CD14-positive monocyte (primary cell): ENCODE results near the gene TRIM47. TPM values are rescaled to one million over a fixed set of nuclear protein-coding genes. Genes with fewer than 3 reads are reported as not detected.

ENCODE experiments used
- DNase-seq, 3 donors: peaks; one replicate each; pipeline ENCODE4 v3.0.0-alpha.2; 2011 to 2022
- H2AFZ ChIP-seq: 2 replicates; pipeline ENCODE4 v1.6.0; 2012; ENCODE audit warnings: mild to moderate bottlenecking, low read depth, low read length, inconsistent platforms; ENCODE audit not compliant: insufficient read depth, poor library complexity, severe bottlenecking
- H3K27ac ChIP-seq, 2 donors: 1 replicate in 1 of 2; 2 replicates in 1 of 2; pipeline ENCODE4 v1.5.1; 2012 to 2013; ENCODE audit warnings: low read length in 2 of 2, control low read depth in 1 of 2, inconsistent platforms in 1 of 2, low read depth in 1 of 2, mild to moderate bottlenecking in 1 of 2
- H3K27me3 ChIP-seq, 2 donors: one replicate each; pipeline versions ENCODE4 v1.6.0 to v1.6.1; 2011 to 2013; ENCODE audit warnings: low read length in 2 of 2; ENCODE audit not compliant: control insufficient read depth in 2 of 2, insufficient read depth in 2 of 2
- H3K36me3 ChIP-seq, 2 donors: replicated peaks in 1 of 2; 1 replicate in 1 of 2; 2 replicates in 1 of 2; pipeline versions ENCODE4 v1.5.1 to v1.6.1; 2012 to 2013; ENCODE audit warnings: low read length in 2 of 2, control low read depth in 1 of 2, inconsistent platforms in 1 of 2, mild to moderate bottlenecking in 1 of 2; ENCODE audit not compliant: insufficient read depth in 2 of 2, control insufficient read depth in 1 of 2
- H3K4me1 ChIP-seq, 2 donors: 1 replicate in 1 of 2; 2 replicates in 1 of 2; pipeline versions ENCODE4 v1.5.1 to v1.6.1; 2012 to 2013; ENCODE audit warnings: low read length in 2 of 2, control low read depth in 1 of 2, inconsistent platforms in 1 of 2, mild to moderate bottlenecking in 1 of 2, moderate library complexity in 1 of 2; ENCODE audit not compliant: insufficient read depth in 2 of 2, control insufficient read depth in 1 of 2
- H3K4me2 ChIP-seq: replicated peaks from 2 replicates; pipeline ENCODE3; 2012; ENCODE audit warnings: low read length, moderate library complexity, mild to moderate bottlenecking; ENCODE audit not compliant: poor library complexity, severe bottlenecking; ENCODE audit errors: extremely low read depth
- H3K4me3 ChIP-seq, 3 experiments: fragments of 200-600 bp in 1 of 3; sonication (generic) in 1 of 3; replicated peaks in 1 of 3; 1 replicate in 2 of 3; 2 replicates in 1 of 3; pipeline ENCODE4 v1.5.1; 2011 to 2013; ENCODE audit warnings: low read length in 3 of 3, mild to moderate bottlenecking in 3 of 3, control low read depth in 2 of 3, low read depth in 2 of 3, inconsistent platforms in 1 of 3, moderate library complexity in 1 of 3
- H3K79me2 ChIP-seq: 2 replicates; pipeline ENCODE4 v1.6.0; 2012; ENCODE audit warnings: mild to moderate bottlenecking, control low read depth, inconsistent platforms, low read length, moderate library complexity; ENCODE audit not compliant: insufficient read depth
- H3K9ac ChIP-seq: 2 replicates; pipeline ENCODE4 v1.6.0; 2017; ENCODE audit warnings: low read length, mild to moderate bottlenecking; ENCODE audit not compliant: insufficient read depth, poor library complexity, severe bottlenecking
- H3K9me3 ChIP-seq, 2 donors: replicated peaks in 1 of 2; 1 replicate in 1 of 2; 2 replicates in 1 of 2; pipeline versions ENCODE4 v1.5.1 to v1.6.1; 2012 to 2013; ENCODE audit warnings: low read length in 2 of 2, control low read depth in 1 of 2; ENCODE audit not compliant: control insufficient read depth in 1 of 2, insufficient read depth in 1 of 2
- H4K20me1 ChIP-seq: 2 replicates; pipeline ENCODE4 v1.6.0; 2012; ENCODE audit warnings: mild to moderate bottlenecking, low read length, control low read depth, moderate library complexity; ENCODE audit not compliant: insufficient read depth
- H3K27ac Mint-ChIP-seq, 7 donors: one replicate each; pipeline ENCODE4 v1.8.0; 2020; ENCODE audit warnings: mild to moderate bottlenecking in 7 of 7, mixed read lengths in 7 of 7, moderate library complexity in 6 of 7, inconsistent platforms in 2 of 7
- H3K27me3 Mint-ChIP-seq, 3 donors: one replicate each; pipeline ENCODE4 v1.8.0; 2021 to 2022; ENCODE audit warnings: low read depth in 3 of 3, mild to moderate bottlenecking in 3 of 3, mixed read lengths in 3 of 3, moderate library complexity in 3 of 3, inconsistent platforms in 1 of 3
- H3K36me3 Mint-ChIP-seq, 2 donors: one replicate each; pipeline ENCODE4 v1.8.0; 2020; ENCODE audit warnings: mixed read lengths in 2 of 2, inconsistent platforms in 1 of 2, mild to moderate bottlenecking in 1 of 2
- H3K4me1 Mint-ChIP-seq: one replicate; pipeline ENCODE4 v1.8.0; 2020; ENCODE audit warnings: mild to moderate bottlenecking, mixed read lengths
- H3K4me3 Mint-ChIP-seq, 2 donors: one replicate each; pipeline ENCODE4 v1.8.0; 2020; ENCODE audit warnings: mild to moderate bottlenecking in 2 of 2, mixed read lengths in 2 of 2, moderate library complexity in 1 of 2
- H3K9me3 Mint-ChIP-seq, 7 donors: one replicate each; pipeline ENCODE4 v1.8.0; 2020 to 2022; ENCODE audit warnings: mixed read lengths in 7 of 7, mild to moderate bottlenecking in 6 of 7, moderate library complexity in 6 of 7, inconsistent platforms in 2 of 7
- WGBS: methylation state at CpG from one replicate; pipeline ENCODE4 v1.1.5; 2013; ENCODE audit warnings: missing lambda C conversion rate; ENCODE audit not compliant: insufficient coverage; 5-methylcytosine and 5-hydroxymethylcytosine counted together
- intact Hi-C, 2 donors: fragments of 100-400 bp; cut with micrococcal nuclease; formaldehyde crosslinking; loops; one replicate each; pipeline versions ENCODE4 v1.15.0 to v1.15.1; 2023
- polyA plus RNA-seq, 3 donors: library from polyadenylated mRNA; depleted of rRNA in 1 of 3; unstranded in 2 of 3; stranded (reverse) in 1 of 3; fragments of 300-500 nt in 2 of 3; fragments of >200 nt in 1 of 3; fragmentation: Illumina TruSeq in 2 of 3; gene quantifications; 1 replicate in 2 of 3; 2 replicates in 1 of 3; pipeline ENCODE4 v1.2.3, GENCODE V29; 2012 to 2021
- TF ChIP-seq, protein P1 (sequence below): fragments of 200-600 bp; IDR thresholded peaks from one replicate; pipeline ENCODE4 v1.8.0; 2022; ENCODE audit warnings: antibody characterized with exemption, mild to moderate bottlenecking

TRIM47 gene
- polyA plus RNA-seq, 3 donors: 0.20 TPM; not detected in 2

DNA sequence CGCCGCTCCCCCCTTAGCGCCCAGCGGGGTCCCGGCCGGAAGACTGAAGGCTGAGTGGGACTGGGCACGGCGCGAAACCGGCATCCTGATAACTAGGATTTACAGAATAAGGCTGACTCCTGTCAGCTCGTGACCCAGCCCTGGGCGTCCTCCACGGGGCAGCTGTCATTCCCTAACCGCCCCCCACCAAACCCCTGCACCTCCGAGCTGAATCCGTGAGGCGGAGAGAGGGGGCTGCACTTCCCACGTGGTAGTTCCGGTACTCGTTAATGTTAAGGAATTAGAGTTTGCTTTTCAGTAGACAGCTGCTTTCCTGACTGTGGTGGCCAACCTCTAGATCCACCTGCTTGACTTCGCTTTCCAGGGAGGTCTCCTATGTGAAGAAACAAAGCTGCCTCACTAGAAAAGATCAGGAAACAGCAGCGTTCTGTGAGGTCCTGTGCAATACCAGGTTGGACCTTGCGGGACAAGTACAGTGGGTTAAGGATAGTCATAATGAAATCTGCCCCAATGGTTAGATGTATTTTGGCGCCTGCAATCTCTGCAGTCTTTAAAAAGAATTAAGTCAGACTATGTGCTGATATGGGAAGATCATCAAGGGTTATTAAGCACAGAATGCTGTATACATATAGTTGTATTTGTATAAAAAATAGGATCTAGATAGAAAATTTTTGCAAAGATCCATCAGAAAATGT lies 22.2 kb downstream of the TRIM47 start:
- H3K79me2 ChIP-seq: peaks cover 43% of the 10 kb centered on the region
- Mint-ChIP-seq H3K36me3 (peaks cover 7 to 14% of the 10 kb centered on the region in 2 donors), H3K27ac (peak overlapping the region in 6 of 7 donors; percentile 83 to 96 (median 94)), H3K9me3 (peaks cover 0 to 2% (median 0%) of the 10 kb centered on the region in 7 donors), H3K4me1 (peaks cover 44% of the 10 kb centered on the region), H3K4me3 (no peak overlapping the region), H3K27me3 (peaks cover 0 to 4% (median 0%) of the 10 kb centered on the region in 3 donors)
- DNase-seq: peak in 2 of 3 donors; percentile 19 to 35
- peaks cover 4 to 7% of the 10 kb centered on the region in 2 donors for H3K36me3 ChIP-seq
- WGBS: 2% methylated on average over 6 of the region's 24 CpGs
- H3K27ac ChIP-seq: peak overlapping the region; percentile 84 to 91
- H3K9me3 ChIP-seq: no peaks in the 10 kb centered on the region
- H3K4me3 ChIP-seq: peak overlapping the region; percentile 67 to 95 (median 71)
- H4K20me1 ChIP-seq: peaks cover 6% of the 10 kb centered on the region
- H3K4me1 ChIP-seq: peaks cover 50 to 60% of the 10 kb centered on the region in 2 donors
- peak overlapping the region; percentile 92 for H3K9ac ChIP-seq
- intact Hi-C loops: loop anchor here in 1 of 2 donors (5.0 kb wide), 2 partner anchors 41 to 79 kb away; partner anchors contain the start of gene TRIM65
- H3K27me3 ChIP-seq: no peaks in the 10 kb centered on the region
- H3K4me2 ChIP-seq: peak overlapping the region; percentile 89
- TF ChIP-seq, protein P1, sequence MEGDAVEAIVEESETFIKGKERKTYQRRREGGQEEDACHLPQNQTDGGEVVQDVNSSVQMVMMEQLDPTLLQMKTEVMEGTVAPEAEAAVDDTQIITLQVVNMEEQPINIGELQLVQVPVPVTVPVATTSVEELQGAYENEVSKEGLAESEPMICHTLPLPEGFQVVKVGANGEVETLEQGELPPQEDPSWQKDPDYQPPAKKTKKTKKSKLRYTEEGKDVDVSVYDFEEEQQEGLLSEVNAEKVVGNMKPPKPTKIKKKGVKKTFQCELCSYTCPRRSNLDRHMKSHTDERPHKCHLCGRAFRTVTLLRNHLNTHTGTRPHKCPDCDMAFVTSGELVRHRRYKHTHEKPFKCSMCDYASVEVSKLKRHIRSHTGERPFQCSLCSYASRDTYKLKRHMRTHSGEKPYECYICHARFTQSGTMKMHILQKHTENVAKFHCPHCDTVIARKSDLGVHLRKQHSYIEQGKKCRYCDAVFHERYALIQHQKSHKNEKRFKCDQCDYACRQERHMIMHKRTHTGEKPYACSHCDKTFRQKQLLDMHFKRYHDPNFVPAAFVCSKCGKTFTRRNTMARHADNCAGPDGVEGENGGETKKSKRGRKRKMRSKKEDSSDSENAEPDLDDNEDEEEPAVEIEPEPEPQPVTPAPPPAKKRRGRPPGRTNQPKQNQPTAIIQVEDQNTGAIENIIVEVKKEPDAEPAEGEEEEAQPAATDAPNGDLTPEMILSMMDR: peak; percentile 18
- H2AFZ ChIP-seq: peak overlapping the region; percentile 92

DNA sequence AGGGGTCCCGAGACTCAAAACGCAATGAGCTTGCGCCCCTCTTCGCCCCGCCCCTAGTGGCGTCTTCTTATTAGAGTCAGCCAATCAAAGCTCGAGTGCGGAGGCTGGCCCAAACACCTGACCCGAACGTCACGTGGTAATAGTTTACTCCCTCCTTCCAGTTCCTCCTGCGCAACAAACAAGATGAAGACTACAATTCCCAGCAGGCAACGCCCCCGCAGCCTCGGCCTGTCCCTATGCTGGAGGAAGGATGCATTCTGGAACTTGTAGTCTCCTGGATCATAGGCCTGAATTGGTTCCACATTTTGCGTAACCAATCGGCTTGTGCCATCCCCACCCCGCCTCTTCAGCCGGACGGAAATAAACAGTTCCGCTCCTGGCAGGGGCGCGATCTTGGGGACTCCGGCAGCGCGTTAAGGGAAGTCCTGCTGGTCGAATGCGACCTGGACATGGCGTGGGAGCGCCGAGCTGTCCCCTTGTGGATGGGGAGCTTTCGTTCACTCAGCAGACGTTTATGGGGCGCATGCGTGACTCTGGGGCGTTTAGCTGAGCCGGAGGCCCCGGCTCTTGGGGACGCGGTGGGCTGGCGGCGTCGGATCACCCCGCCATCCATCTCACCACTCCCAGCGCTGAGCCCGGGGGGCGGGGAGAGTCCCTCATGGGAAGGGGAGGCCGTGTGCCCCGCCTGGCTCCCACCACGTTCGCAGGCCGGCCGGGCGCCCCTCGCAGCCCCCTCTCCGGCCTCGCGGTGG lies 22.9 kb downstream of the TRIM47 start, which contains the start of gene WBP2:
TSS of gene WBP2 (minus strand) at position 26 of the 752 bp plus-strand sequence. CDS start 38 bp downstream, outside the sequence.
- H3K36me3 Mint-ChIP-seq: peaks cover 14 to 21% of the 10 kb centered on the region in 2 donors
- peaks cover 41% of the 10 kb centered on the region for H3K4me1 Mint-ChIP-seq
- H3K9me3 Mint-ChIP-seq: peaks cover 0 to 2% (median 0%) of the 10 kb centered on the region in 7 donors
- WGBS: under 1% methylated on average over 50 of the region's 58 CpGs
- H3K4me3 Mint-ChIP-seq: no peak within 1 kb of the TSS
- TF ChIP-seq, protein P1: peak; percentile 34
- Histone ChIP-seq H3K4me1 (peaks cover 50 to 57% of the 10 kb centered on the region in 2 donors), H3K27ac (peak within 1 kb of the TSS; percentile 84 to 91), H3K79me2 (peaks cover 47% of the 10 kb centered on the region), H3K4me3 (peak within 1 kb of the TSS; percentile 67 to 95 (median 89)), H3K36me3 (peaks cover 12 to 14% of the 10 kb centered on the region in 2 donors), H3K4me2 (peak within 1 kb of the TSS; percentile 89), H3K9ac (peak within 1 kb of the TSS; percentile 92), H2AFZ (peak within 1 kb of the TSS; percentile 92), H3K27me3 (no peaks in the 10 kb centered on the region), H4K20me1 (peaks cover 12% of the 10 kb centered on the region), H3K9me3 (no peaks in the 10 kb centered on the region)
- intact Hi-C loops: loop anchor here in 1 of 2 donors (5.0 kb wide), 2 partner anchors 42 to 78 kb away; partner anchors contain the start of gene TRIM65
- peak; percentile 100 for DNase-seq
- H3K27me3 Mint-ChIP-seq: peaks cover 0 to 4% (median 0%) of the 10 kb centered on the region in 3 donors
- H3K27ac Mint-ChIP-seq: peak within 1 kb of the TSS in 6 of 7 donors; percentile 83 to 96 (median 94)
